AG10803 (cell line): ENCODE data around the gene NEUROG2.

Experiments used
- DNase-seq: peaks from one replicate; pipeline ENCODE4 v3.0.0; 2010; ENCODE audit warnings: low read depth
- H3K4me3 ChIP-seq: 2 replicates; pipeline ENCODE4 v1.5.1; 2011; ENCODE audit warnings: mild to moderate bottlenecking, low read length, control low read depth
- CTCF ChIP-seq: conservative IDR thresholded peaks from 2 replicates; pipeline ENCODE4 v1.5.1; 2011; ENCODE audit warnings: mild to moderate bottlenecking, low read length, control low read depth, inconsistent platforms

NEUROG2 gene

DNA sequence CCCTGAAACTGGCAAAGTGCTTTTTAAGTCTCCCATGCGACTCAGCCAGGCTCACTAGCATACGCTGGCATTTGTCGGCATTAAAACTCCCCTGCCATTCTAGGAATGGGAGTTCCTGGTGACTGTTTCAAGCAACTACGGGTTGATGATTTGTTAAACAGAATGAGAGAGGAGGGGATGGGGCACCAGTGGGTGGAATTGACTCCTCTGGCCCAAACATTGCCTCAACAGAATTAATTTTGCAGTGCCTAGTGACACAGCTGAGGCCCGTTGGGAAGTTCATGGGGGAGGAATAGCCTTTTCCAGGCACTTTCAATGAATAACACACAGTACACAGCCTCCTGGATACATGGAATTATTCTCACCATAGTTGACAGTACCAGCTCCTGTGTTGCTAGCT is 30.1 kb downstream of the NEUROG2 start:
- TF ChIP-seq CTCF = no peak
- H3K4me3 ChIP-seq = no peak overlapping the region
- no peak for DNase-seq

DNA sequence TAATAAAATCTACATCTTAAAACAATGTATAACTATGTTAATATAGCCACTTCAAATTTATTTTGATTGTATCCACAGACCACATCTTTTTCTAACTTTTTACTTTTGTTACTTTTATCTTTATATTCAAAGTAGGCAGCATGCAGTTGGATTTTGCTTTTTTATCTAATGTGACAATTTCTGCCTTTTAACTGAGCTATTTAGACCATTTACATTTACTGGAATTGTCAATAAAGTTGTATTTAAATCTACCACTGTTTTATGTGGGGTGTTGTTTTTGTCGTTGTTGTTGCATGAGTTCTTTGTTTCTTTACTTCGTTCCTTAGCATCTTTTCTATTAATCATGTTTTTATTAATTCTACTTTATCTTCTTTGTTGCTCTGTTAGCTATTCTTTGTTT is 42.0 kb downstream of the NEUROG2 start:
- TF ChIP-seq CTCF = no peak
- H3K4me3 ChIP-seq = no peak overlapping the region

DNA sequence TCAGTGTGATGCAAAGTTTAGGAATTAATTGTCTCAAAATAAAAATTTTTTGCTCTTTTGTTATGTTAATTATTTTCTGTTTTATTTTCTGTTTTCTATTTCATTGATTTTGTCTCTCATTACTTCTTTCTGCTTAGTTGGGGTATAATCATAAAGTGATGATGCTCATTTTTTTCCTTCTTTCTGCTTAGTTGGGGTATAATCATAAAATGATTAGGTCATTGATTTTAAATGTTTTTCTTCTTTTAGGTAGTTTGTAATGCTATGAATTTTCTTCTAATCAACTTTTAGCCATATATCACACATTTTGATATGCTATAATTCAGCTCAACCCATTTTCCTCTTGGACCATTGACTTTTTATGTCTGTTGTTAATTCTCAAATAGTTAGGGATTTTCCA is 43.7 kb downstream of the NEUROG2 start:
- TF ChIP-seq CTCF = no peak
- no peak for DNase-seq
- no peak overlapping the region for H3K4me3 ChIP-seq

More for the DNA sequence above, 42.0 kb downstream of the NEUROG2 start:
- DNase-seq = no peak
